Right lung (tissue), 5 donors: ENCODE measurements around the gene DUS1L. TPM values are rescaled to one million over a fixed set of nuclear protein-coding genes. Genes with fewer than 3 reads are reported as not detected.

Experiments
- DNase-seq, 2 donors: peaks; one replicate each; pipeline ENCODE4 v3.0.0-alpha.2; 2013
- polyA plus RNA-seq, 5 donors: library from polyadenylated mRNA; unstranded; fragments of 120-200 nt; gene quantifications; one replicate each; pipeline versions ENCODE4 v1.2.1 to v1.2.3, GENCODE V29; 2013; ENCODE audit warnings: inconsistent platforms in 1 of 5, low replicate concordance in 1 of 5; ENCODE audit not compliant: insufficient read length in 5 of 5, insufficient read depth in 1 of 5

The DUS1L gene
- polyA plus RNA-seq, 5 donors: 51.2 to 104 (median 67.2) TPM

DNA sequence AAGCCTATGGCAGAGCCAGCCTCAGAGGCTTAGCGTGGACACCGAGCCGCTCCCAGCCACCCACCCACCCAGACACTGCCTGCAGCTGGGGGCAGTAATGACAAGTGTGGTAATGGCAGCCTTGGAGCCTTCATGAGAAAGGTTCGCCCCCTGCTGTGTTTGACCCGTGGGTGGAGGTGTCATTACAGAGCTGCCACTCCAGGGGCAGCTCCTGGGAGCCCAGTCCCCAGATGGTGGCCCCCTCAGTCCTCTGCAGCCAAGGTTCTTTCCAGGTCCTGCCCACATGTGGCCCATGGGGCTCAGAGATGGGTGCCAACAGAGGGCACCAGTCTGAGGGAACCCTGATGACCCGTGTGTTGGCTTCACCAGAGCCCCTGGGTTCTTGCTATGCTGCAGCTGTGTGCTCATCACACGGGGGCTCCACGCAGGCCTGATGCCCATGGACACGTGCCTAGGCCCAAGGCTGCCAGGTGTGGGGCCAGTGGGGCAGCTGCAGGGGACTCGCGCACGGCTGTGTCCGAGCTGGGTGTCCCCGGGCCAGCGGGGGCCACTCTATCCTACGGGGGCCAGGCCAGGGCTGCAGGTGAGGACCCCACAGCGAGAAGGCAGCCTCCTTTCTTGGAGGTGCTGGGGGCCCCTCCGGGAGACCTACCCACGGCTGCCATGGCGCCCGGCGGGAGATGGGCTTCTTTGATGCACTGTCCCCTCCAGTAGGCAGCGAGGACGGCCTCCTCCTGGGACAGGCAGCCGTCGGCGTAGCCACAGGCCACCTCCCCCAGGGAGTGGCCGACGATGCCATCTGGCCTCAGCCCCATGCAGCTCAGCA is 24.3 kb upstream of the DUS1L start:
- no peak for DNase-seq

DNA sequence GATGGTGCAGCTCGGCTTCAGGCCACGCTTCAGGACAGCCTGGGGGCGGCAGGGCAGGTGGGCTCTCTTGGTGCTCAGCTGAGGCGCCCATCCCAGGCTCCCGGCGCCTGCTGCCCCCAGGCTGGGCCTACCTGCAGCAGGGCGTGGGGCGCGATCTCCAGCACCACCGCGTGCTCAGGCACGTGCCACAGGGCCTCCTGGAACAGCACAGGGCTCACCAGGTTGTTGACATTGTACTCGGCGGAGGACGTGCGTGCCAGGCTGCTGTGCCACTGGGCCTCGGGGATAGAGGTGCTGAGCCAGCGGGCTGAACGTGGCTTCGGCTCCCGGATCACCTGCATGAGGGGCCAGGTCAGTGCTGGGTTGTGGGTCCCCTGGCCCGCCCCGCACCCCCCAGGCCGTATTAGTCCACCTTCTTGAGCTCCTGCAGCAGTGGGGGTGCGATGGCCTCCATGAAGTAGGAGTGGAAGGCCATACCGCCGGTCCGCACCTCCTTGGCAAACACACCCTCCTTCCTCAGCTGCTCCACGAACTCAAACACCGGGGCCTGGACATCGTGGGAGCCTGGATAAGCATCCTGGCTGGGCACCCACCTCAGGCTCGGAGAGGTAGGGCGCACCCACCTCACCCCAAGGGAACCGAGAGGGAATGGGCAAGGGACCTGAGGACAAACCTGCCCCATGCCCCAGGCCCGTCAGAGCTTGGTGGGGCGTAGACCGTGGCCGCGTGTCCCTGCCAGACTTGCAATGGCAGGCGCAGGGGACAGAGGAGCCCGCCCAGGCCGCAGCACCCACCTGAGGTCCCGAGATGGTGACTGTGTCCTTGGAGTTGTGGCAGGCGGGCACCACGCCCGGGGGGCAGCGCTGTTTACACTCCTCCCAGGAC is 23.5 kb upstream of the DUS1L start:
- no peak for DNase-seq

DNA sequence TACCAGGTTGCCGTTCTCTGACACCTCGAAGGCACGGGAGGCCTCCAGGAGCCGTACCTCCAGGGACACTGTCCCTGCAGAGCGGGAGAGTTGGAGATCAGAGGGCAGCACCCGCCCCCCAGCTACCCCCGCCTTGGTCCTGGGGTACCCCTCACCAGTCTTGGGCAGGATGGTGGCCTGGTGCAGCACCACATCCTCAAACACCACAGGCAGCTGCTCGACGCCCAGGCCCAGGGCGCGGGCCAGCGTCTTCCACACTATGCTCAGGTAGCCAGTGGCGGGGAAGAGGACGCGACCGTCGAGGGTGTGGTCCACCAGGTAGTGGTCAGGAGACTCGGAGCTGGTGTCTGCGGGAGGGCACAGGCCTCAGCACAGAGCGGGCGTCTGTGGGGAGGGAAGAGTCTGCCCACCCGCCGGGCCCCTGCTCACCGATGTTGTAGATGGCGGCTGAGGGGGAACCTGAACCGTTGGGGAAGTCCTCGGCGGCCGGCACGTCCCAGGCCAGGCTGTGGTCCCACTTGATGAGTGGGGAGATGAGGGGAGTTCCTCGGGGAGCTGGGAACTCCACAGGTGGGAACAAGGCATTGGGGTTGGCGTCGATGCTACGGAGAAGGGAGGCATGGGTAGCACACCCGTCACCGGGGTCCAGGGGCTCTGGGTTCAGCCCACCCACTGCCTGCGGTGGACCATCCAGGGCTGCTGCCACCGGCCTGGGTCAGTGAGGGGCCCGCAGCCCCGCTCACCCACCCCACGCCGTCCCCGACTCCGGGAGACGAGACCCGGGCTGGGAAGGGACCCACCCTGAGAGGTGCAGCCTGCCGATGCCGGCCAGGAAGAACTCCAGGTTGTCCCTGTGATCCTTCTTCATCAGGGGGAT is 22.6 kb upstream of the DUS1L start:
- DNase-seq: no peak

DNA sequence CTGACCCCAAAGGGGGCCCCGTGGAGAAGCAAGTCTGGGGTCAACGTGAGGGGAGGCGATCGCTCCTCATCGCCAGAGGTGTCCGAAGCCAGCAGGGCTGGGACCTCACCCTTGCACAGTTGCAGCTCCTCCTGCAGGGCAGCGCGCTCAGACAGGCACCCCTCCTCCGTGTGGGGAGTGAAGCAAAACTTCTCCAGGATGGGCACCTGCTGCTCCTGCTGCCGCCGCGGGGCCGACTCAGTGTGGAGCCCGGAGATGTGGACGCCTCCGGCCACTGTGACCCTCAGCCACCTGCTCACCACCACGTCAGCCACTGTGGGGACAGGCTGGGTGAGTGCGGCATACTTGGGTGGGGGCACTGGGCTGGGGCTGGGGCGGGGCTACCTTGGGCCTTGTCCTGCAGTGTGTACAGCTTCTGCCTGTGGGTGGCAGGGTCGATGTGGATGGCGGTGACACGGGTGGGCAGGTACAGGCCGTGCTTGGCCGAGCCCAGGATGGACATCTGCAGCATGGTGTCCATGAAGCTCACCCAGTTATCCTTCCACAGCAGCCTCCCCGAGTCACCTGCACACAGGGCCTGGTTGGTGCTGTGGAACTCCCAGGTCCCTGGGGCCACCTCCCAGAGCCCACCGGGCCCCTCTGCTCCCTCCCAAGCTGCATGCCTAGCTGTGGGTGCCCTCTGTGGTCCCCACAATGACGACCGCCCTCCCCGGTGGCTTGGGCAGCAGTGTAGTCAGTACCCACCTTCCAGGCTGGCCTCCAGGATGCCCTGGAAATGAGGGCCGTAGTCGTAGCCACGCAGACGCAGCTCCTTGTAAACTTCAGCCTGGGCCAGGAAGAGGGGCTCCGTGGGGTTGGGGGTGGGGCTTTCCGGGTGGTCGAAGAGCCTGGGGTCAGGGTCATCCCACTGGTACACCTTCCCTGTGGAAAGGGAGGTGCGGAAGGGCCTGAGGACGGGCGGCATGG is 21.6 kb upstream of the DUS1L start:
- DNase-seq: no peak

DNA sequence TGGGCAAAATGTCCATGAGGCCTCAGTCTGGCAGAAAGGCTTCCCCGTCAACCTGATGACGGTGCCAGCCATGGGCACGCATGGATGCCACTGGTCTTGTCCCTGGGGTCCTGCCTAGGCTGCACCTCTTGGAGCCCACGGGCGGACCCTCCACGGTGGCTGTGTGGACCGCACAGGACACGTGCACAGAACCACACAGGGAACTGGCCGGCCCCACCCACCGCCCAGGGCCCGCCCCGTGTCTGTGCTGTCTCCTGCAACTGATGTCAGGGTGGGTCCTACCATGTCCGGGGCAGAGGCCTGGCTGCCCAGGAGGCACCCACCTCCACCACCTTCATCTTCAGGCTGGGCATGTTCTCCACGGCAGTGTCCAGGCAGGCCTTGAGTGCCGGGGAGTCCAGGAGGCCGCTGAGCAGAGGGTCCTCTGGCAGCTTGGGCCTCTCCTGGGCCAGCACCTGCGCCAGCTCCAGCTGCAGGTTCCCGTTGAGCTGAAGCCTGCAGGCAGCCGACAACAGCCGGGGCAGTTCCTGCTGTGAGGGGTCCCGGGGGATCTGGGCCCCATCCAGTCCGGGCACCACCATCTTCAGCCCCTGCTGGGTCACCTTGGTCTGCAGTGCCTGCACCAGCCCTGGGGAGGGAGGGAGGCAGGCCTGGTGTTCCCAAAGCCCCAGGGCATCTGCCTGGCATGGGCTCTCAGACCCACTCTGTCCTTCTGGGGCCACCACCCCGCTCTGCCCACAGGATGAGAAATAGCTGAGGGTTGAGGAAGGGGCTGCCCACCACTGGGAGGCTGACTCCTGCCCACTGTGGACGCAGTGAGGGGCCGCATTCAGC is 20.5 kb upstream of the DUS1L start:
- DNase-seq: no peak

DNA sequence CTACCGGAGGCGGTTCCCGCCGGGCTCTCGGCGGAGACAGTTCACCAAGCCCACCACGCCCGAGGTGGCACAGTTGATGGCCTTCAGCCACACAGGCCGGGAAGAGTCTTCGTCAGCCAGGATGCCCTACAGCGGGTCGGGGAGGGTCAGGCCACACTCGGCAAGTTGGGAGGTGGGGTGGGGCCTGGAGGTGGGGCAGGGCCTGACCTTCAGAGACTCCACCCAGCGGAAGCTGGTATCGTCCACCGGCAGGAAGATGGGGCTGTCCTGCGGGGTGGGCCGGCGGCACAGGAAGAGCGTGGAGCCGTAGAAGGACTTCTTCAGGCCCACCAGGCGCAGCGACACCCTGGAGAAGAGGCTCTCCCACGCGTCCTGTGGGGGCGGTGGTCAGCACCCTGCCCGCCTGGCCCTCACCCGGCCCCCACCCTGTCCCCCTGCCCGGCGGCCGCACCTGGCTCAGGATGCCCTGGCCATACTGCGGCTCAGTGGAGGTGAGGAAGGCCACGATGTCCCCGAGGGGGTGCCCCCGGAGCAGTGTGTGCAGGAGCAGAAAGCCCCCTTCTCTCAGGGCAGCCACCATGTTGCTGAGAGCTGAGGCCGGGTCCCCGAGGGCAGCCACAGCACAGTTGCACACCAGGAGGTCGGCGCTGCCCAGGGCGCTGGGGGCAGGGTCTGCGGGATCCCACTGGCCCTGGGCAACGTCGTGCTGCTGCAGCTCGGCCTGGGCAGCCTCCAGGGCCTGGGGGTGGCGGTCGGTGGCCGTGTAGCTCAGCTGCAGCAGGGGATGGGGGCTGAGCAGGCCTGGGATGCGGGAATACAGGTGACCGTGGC is 19.6 kb upstream of the DUS1L start:
- no peak for DNase-seq

DNA sequence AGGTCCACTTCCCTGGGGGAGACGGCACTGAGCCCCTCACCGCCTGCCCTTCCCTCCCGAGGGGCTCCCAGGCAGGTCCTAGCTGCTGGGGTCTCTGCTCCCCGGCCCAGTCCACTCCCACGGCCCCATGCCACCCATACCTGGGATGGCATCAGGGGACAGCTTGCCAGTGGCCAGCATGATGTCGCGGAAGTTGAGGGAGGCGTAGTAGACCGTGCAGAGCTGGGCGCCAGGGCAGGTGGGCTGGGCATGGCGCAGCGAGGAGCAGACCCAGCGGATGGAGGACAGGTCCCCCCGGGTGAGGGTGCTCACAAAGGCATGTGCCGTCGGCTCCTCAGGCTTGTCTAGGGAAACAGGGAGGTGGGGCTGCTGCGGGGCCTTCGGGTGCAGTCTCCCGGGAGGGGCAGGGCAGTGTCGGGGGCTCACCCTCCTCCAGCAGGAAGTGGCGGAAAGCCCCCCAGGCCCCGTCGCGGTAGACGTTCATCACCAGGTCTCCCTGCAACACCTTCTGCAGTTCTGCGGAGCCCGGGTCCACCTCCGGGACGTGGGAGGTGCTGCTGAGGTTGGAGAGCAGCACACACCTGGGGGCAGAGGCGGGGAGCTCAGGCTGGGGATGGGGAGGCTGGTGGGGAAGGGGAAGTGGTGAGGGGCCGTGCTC is 18.9 kb upstream of the DUS1L start:
- DNase-seq: no peak

DNA sequence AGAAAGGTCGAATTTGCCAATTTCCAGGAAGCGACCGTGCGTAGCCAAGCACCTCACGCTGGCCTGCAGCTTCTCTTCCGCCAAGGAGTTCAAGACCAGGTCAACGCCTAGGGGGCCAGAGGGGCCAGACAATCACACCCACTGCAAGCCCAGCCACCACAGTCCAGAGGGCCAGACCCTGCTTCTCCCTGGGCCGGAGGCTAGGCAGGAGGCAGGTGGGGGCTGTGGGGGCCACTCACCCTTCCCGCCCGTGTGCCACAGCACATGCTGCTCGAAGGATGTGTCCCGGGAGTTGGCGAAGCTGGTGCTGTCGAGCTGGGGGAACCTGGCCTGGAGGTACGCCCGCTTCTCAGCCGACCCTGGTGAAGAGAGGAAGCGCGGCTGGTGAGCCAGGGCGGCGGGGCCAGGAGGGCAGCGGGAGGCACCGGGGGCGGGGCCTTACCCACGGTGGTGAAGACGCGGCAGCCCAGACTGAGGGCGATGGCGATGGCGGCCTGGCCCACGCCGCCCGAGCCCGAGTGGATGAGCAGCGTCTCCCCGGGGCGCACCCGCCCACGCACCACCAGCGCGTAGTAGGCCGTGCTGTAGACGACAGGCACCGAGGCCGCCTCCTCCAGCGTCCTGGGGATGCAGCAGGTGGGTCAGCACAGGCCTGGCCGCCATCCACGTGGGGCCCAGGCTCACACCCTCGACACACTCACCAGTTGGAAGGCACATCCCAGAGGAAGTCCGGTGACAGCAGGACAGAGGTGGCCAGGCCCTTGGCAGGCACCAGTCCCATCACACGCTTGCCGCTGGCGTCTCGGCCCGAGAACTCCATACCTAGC is 18.1 kb upstream of the DUS1L start:
- DNase-seq: no peak

DNA sequence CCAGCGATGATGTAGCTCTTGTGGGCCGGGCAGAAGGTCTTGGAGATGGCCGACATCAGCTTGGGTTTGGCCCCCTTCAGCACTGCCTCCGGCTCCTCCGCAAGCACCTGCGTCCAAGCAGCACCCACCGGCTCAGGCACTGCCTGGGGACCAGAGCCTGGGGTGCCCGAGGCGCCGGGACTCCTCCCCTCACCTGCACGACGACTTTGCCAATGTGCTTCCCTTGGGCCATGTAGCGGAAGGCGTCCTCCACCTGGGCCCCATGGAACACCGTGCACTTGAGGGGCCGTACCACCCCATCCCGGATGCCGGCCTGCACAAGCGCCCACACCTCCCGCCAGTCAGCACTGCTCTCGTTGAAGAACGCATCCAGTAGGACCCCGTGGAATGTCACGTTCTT is 17.4 kb upstream of the DUS1L start:
- no peak for DNase-seq

DNA sequence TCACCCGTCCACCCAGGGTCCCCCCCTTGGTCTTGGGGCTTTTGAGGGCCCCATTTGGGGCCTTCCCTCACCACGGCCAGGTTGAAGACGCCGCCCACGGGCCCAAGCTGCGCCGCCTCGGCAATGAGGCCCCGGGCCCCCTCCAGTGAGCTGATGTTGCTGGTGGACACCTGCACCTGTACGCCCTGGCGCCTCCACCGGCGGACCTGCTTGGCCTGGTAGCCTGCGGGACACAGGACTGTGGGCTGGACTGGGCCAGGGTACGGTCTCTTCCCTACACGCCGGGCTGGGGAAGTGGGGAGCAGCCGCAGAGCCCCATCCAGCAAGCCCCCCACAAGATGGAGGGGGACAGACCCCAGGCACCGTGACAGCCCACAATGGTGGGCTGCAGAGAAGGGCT is 16.9 kb upstream of the DUS1L start:
- DNase-seq: no peak

DNA sequence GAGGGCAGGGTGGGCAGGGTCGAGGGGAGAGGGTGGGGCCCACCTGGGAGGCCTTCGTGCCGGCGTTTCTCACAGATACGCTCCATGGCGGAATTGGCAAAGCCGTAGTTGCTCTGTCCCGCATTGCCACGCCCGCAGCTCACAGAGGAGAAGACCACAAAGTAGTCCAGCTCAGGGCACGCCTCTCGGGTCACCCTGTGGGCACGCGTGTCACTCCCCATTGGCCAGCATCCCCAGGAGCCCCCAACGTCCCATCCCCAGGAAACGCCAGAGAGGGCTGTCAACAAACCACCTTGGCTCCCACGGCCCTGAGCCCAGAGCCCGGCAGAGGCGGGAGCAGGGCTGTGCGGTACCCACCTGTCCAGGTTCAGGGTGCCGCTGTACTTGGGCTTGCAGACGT is 16.4 kb upstream of the DUS1L start:
- no peak for DNase-seq

DNA sequence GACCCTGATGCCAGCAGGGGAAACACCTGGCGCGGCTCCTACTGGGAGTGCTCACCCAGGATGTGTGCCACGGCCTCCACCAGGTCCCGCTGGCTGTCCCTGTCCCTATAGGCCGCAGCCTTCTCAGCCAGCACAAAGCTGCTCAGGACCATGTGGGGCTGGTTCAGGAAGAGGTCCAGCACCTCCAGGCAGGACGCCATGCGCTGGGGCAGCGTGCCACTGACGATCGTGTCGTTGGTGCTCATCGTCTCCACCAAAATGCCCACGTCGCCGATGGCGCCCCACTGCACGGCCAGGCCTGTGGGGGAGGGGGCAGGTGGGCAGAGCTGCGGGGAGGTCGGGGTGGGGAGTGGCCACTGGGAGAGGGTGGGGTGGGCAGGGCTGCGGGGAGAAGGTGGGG is 15.9 kb upstream of the DUS1L start:
- DNase-seq: no peak

DNA sequence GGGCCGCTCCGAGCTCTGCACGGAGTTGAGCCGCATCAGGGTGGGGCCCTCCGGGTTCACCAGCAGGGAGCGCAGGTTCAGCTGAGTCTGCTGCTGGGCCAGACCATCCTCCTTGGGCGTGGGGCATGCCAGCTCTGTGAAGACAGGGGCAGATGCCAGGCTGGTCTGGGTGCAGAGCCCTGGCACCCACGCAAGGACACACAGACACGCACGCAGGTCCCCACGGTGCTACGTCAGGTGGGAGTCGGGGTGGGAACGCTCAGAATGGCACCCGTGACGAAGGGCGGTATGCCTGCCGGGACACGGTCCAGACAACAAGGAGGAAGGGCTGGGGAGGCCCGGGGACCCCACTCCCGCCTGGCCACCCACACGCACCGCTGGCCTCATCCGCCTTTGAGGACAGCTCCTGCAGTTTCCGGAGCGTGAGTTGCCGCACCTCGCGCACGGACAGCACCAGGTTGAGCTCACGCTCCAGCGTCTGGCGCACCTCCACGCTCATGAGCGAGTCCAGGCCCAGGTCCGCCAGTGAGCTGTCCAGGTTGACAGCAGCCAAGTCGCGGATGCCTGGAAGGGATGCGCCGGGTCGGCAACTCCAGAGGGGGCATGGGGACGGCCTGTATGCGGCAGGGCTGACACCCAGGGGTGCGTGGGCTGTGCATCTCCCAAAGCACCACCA is 15.3 kb upstream of the DUS1L start:
- DNase-seq: no peak

DNA sequence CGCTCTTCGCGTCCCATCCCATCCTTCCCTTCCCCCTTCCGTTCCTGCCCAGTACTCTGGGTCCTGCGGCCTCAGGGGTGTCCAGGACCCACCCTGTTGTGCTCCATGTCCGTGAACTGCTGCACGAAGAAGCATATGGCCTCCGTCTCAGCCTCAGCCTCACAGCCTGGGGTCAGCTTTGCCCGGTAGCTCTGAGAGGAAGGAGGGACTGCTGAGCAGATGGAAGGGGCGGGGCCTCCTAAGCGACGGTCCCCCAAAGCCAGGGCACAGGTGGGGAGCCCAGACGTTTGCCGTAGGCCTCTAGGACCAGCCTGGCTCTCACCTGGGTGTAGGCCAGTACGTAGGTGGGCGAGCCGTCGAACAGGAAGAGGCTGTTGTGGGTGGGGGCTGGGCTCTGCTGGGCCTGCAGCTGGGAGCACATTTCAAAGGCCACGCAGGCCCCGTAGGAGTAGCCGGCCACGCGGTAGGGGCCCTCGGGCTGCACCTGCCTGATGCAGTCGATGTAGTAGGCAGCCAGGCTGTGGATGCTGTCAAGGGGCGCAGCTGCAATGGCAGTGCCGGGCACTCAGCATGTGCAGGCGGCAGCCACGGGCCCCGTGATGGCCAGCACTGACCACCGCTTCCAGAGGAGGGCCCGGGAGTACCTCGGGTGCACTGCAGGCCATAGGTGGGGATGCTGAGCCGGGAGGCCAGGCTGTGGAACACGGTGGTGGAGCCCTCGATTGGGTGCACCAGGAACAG is 14.6 kb upstream of the DUS1L start:
- no peak for DNase-seq

DNA sequence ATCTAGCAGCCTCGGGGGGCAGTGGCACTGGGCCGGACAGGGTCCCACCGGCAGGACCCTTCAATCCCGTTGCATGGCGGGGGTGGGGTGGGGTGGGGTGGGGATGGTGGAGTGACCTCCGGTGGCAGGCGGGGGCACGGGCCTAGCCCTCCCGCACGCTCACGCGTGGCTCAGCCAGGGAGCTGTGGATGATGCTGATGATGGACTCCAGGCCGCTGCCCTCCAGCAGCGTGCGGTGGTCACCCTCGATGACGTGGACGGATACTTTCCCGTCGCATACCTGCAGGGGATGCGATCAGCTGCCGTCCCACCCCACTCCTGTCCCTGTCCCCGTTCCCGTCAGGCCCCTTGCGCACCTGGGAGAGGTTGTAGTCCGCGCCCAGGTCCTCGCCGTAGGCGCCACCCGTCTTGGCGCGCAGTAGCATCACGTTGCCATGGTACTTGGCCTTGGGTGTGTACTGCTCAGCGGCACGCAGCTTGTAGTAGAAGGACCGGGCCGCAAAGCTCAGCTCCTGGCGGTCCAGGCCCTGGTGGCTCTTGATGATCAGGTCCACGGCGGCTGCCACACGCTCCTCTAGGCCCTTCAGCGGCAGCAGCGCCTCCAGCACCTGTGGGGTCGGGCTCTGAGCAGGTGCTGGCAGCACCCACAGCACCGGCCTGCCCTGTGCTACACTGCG is 13.5 kb upstream of the DUS1L start:
- DNase-seq: no peak

DNA sequence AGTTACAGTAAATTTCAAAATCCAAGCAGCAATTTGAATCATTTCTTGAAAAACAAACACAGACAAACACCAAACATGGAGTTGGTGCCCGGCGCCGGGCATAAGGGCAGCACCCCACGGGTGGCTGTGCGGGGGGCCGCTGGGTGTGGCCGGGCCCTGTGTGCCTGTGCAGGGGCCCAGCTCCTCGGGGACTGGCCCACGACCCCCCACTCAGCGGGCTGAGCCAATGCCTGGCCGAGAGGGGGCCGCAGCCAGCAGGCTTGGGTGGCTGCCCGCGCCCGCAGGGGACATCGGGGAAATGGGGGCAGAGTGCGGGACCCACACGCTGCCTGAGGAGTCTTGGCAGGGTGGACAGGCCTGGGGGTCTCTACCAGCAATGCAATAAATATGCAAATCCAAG is 12.8 kb upstream of the DUS1L start:
- DNase-seq: no peak
